Lung (tissue), 12 donors: ENCODE measurements around the gene TASP1. TPM values are rescaled to one million over a fixed set of nuclear protein-coding genes. Genes with fewer than 3 reads are reported as not detected.
A peak's percentile ranks its signal among the peaks of the same experiment; 100 is the strongest.

ENCODE experiments used
- ATAC-seq: fragments of 200-7000 bp; cut with Tn5 transposase; one replicate; pipeline ENCODE4 v1.9.1; 2020; ENCODE audit warnings: moderate number of reproducible peaks; ENCODE audit not compliant: insufficient read depth, low FRiP score
- DNase-seq, 3 donors: peaks; one replicate each; pipeline ENCODE4 v3.0.0-alpha.2; 2013 to 2017
- H3K27ac ChIP-seq, 2 donors: one replicate each; pipeline ENCODE4 v1.5.1; 2013; ENCODE audit warnings: mild to moderate bottlenecking in 2 of 2, moderate library complexity in 2 of 2, control low read depth in 1 of 2, inconsistent platforms in 1 of 2, low read depth in 1 of 2, low read length in 1 of 2
- H3K27me3 ChIP-seq, 3 donors: one replicate each; pipeline ENCODE4 v1.5.1; 2013; ENCODE audit warnings: low read length in 2 of 3; ENCODE audit not compliant: control insufficient read depth in 3 of 3, insufficient read depth in 3 of 3
- H3K36me3 ChIP-seq, 4 donors: one replicate each; pipeline ENCODE4 v1.5.1; 2013; ENCODE audit warnings: low read length in 4 of 4, mild to moderate bottlenecking in 1 of 4, moderate library complexity in 1 of 4; ENCODE audit not compliant: control insufficient read depth in 4 of 4, insufficient read depth in 4 of 4
- H3K4me1 ChIP-seq, 5 donors: one replicate each; pipeline ENCODE4 v1.5.1; 2013; ENCODE audit warnings: low read length in 5 of 5, mild to moderate bottlenecking in 2 of 5, moderate library complexity in 1 of 5; ENCODE audit not compliant: control insufficient read depth in 5 of 5, insufficient read depth in 5 of 5
- H3K4me3 ChIP-seq: one replicate; pipeline ENCODE4 v1.5.1; 2013; ENCODE audit warnings: mild to moderate bottlenecking, control low read depth, moderate library complexity
- H3K9ac ChIP-seq, 2 donors: one replicate each; pipeline ENCODE4 v1.5.1; 2013; ENCODE audit warnings: low read length in 2 of 2, control low read depth in 1 of 2; ENCODE audit not compliant: insufficient read depth in 1 of 2
- H3K9me3 ChIP-seq, 4 donors: one replicate each; pipeline ENCODE4 v1.5.1; 2013; ENCODE audit warnings: low read length in 3 of 4, mild to moderate bottlenecking in 1 of 4, moderate library complexity in 1 of 4; ENCODE audit not compliant: control insufficient read depth in 4 of 4, insufficient read depth in 3 of 4
- CTCF ChIP-seq: IDR thresholded peaks from 2 replicates; pipeline ENCODE4 v1.5.1; 2012; ENCODE audit warnings: mild to moderate bottlenecking; ENCODE audit errors: control extremely low read depth, extremely low read depth
- WGBS, 2 donors: extraction: QIAGEN DNeasy Blood & Tissue Kit; methylation state at CpG; one replicate each; pipeline ENCODE4 v1.1.7; 2013; 5-methylcytosine and 5-hydroxymethylcytosine counted together
- polyA plus RNA-seq, 2 donors: library from polyadenylated mRNA; stranded (reverse); fragments of 200-250 nt; gene quantifications; one replicate each; pipeline ENCODE4 v1.2.1, GENCODE V29; 2013
- total RNA-seq, 2 donors: library from RNA; depleted of rRNA in 1 of 2; stranded (reverse); fragments of >200 nt in 1 of 2; gene quantifications; one replicate each; pipeline ENCODE4 v1.2.1, GENCODE V29; 2014 to 2021
- donor health status: control.
- donor health status: control.
- donor health status: Bipolar disorder and iron deficiency.
- donor health status: healthy.
- donor health status: DM: yes; HTN: yes; CAD: no.

TASP1 gene
- total and polyA plus RNA-seq, 4 donors = 5.0 to 26.5 (median 11.5) TPM

- DNase-seq = no peak
- Histone ChIP-seq H3K27ac (no peak overlapping the region), H3K4me3 (no peak overlapping the region), H3K36me3 (no peaks in the 10 kb centered on the region), H3K4me1 (peaks cover 0 to 5% (median 0%) of the 10 kb centered on the region in 5 donors), H3K9me3 (no peaks in the 10 kb centered on the region), H3K9ac (no peak overlapping the region), H3K27me3 (no peaks in the 10 kb centered on the region)
- ATAC-seq = no peak
- TF ChIP-seq CTCF = no peak
- 91 to 92% methylated on average over 4 of the region's 4 CpGs for WGBS, 2 donors
Observed at GRCh38 chr20:13349235-13349604, 289.5 kb downstream of the TASP1 start.

GRCh38 chr20:13348311-13349234 is 290.2 kb downstream of the TASP1 start:
- Histone ChIP-seq H3K27me3 (no peaks in the 10 kb centered on the region), H3K4me3 (no peak overlapping the region), H3K9ac (no peak overlapping the region), H3K27ac (no peak overlapping the region), H3K9me3 (no peaks in the 10 kb centered on the region), H3K36me3 (no peaks in the 10 kb centered on the region), H3K4me1 (peaks cover 0 to 5% (median 0%) of the 10 kb centered on the region in 5 donors)
- no peak for TF ChIP-seq CTCF
- ATAC-seq (no peak), DNase-seq (peak in 2 of 3 donors; percentile 39 to 54)
- 73 to 80% methylated on average over 9 of the region's 9 CpGs for WGBS, 2 donors

- Histone ChIP-seq H3K27me3 (no peaks in the 10 kb centered on the region), H3K4me1 (peaks cover 0 to 26% (median 5%) of the 10 kb centered on the region in 5 donors), H3K9ac (no peak overlapping the region), H3K4me3 (no peak overlapping the region), H3K36me3 (no peaks in the 10 kb centered on the region), H3K9me3 (no peaks in the 10 kb centered on the region), H3K27ac (no peak overlapping the region)
- 93 to 94% methylated on average over 9 of the region's 9 CpGs for WGBS, 2 donors
- no peak for ATAC-seq
- DNase-seq = no peak
- no peak for TF ChIP-seq CTCF
Observed at GRCh38 chr20:13344671-13345070, 294.1 kb downstream of the TASP1 start.
